ENCODE results near the gene PCDHGA3. TPM values are rescaled to one million over a fixed set of nuclear protein-coding genes. Genes with fewer than 3 reads are reported as not detected.
"Not testable (repeated sequence)": the region's sequence is repeated elsewhere in the genome, so short reads cannot be mapped to it uniquely, and the experiment has no call there.

Gene PCDHGA3
- total and polyA plus RNA-seq, 9 donors, result 1.9 to 8.6 (median 5.4) TPM

GRCh38 chr5:141382469-141383294 is 39.1 kb downstream of the PCDHGA3 start, which contains the start of gene PCDHGA7:
Gene PCDHGA7, plus strand, starts transcription at chr5:141382742. Its CDS starts 158 bp downstream, at chr5:141382900.
- Histone ChIP-seq H3K27me3 (no peaks in the 10 kb centered on the region), H3K27ac (no peak within 1 kb of the TSS), H3K9me3 (peaks cover 12 to 35% of the 10 kb centered on the region in 2 donors), H3K4me1 (ENCODE audit: insufficient read depth) (no peaks in the 10 kb centered on the region), H3K36me3 (no peaks in the 10 kb centered on the region), H3K4me3 (no peak within 1 kb of the TSS)
- intact Hi-C loops (cut with DNase I), result no loop called here
- no peak for DNase-seq
- TF ChIP-seq POLR2A (IDR thresholded peaks at IDR 0.05), result no peak
- no peak for TF ChIP-seq CTCF (IDR thresholded peaks at IDR 0.05)
- no peak for TF ChIP-seq EP300 (IDR thresholded peaks at IDR 0.05)
- 12 to 16% (median 14%) methylated on average over 35 to 37 of the region's 37 CpGs for WGBS, 3 donors

- TF ChIP-seq CTCF (IDR thresholded peaks at IDR 0.05) (no peak), EP300 (IDR thresholded peaks at IDR 0.05) (no peak)
- Histone ChIP-seq H3K4me3 (no peak overlapping the region), H3K27me3 (no peaks in the 10 kb centered on the region), H3K4me1 (ENCODE audit: insufficient read depth) (no peaks in the 10 kb centered on the region), H3K36me3 (no peaks in the 10 kb centered on the region), H3K9me3 (peaks cover 12 to 36% of the 10 kb centered on the region in 2 donors), H3K27ac (no peak overlapping the region)
- 33 to 41% (median 35%) methylated on average over 21 of the region's 21 CpGs for WGBS, 3 donors
- DNase-seq, result no peak
- intact Hi-C loops (cut with DNase I), result no loop called here
Measured at GRCh38 chr5:141383345-141383744, 39.7 kb downstream of the PCDHGA3 start.

GRCh38 chr5:141384471-141385267 is 41.0 kb downstream of the PCDHGA3 start:
- no peak for DNase-seq
- Histone ChIP-seq H3K27me3 (no peaks in the 10 kb centered on the region), H3K4me1 (ENCODE audit: insufficient read depth) (no peaks in the 10 kb centered on the region), H3K4me3 (no peak overlapping the region), H3K36me3 (no peaks in the 10 kb centered on the region), H3K9me3 (peaks cover 16 to 49% of the 10 kb centered on the region in 2 donors), H3K27ac (no peak overlapping the region)
- WGBS, 3 donors, result 38 to 57% (median 47%) methylated on average over 36 to 43 of the region's 43 CpGs
- TF ChIP-seq POLR2A (IDR thresholded peaks at IDR 0.05), result no peak
- TF ChIP-seq EP300 (IDR thresholded peaks at IDR 0.05), result no peak
- no peak for TF ChIP-seq CTCF (IDR thresholded peaks at IDR 0.05)
- intact Hi-C loops (cut with DNase I), result no loop called here

- H3K4me3 ChIP-seq; H3K4me1 ChIP-seq (ENCODE audit: insufficient read depth); DNase-seq; H3K27ac ChIP-seq; H3K36me3 ChIP-seq; H3K27me3 ChIP-seq; intact Hi-C loops (cut with DNase I): not testable (repeated sequence)
- H3K9me3 ChIP-seq, result peaks cover 19 to 61% of the 10 kb centered on the region in 2 donors
- 11 to 16% (median 11%) methylated on average over 22 to 24 of the region's 40 CpGs for WGBS, 3 donors
Measured at GRCh38 chr5:141387557-141388311, 44.1 kb downstream of the PCDHGA3 start, which contains the start of gene PCDHGB4. Gene PCDHGB4, plus strand, starts transcription at chr5:141387698. Its CDS starts 187 bp downstream, at chr5:141387885.
